Measurements from ENCODE around the gene MAN2A2.
"Not testable (repeated sequence)": the region's sequence is repeated elsewhere in the genome, so short reads cannot be mapped to it uniquely, and the experiment has no call there.

The MAN2A2 gene

GRCh38 chr15:90918835-90919234 is 15.7 kb downstream of the MAN2A2 start:
- DNase-seq (ENCODE audit: low spot score) = no peak

- no peak for DNase-seq (ENCODE audit: low spot score)
These were observed 18.8 kb downstream of the MAN2A2 start for GRCh38 chr15:90921887-90922286.

DNA sequence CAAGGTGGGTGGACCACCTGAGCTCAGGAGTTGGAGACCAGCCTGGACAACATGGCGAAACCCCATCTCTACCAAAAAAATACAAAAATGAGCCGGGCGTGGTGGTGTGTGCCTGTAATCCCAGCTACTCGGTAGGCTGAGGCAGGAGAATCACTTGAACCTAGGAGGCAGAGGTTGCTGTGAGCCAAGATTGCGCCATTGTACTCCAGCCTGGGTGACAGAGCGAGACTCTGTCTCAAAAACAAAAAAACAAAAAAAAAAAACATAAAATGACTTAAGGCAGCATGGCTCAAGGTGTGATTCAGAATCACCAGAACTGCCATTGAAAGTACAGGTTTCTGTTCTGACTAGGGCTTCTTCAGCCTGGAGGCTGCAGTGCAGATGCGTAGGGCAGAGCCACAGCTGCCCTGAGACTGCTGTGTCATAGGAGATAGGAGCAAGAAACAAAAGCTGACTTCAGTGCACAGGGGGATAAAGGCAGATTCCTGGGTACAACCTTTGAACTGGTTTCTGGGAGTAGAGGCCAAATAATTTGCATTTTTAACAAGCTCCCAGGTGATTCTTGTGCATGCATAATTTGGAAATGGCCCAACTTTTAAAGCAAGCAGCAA is 19.7 kb downstream of the MAN2A2 start:
- DNase-seq (ENCODE audit: low spot score) = not testable (repeated sequence)

DNA sequence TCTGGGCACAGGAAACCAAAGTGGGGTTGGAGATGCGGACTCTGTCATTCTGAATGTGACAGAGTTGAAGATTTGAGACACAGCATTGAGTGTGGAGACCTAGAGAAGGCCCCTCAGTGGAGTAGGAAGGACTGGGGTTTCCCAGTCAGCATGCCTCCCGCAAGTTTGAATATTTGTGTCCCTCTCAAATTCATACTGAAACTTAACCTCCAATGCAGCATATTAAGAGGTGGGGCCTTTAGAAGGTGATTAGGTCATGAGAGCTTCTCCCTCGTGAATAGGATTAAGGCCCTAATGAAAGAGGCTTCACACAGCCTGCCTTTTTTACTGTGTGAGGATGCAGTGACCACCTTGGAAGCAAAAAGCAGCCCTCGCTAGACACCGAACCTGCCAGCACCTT is 21.3 kb downstream of the MAN2A2 start:
- no peak for DNase-seq (ENCODE audit: low spot score)

DNA sequence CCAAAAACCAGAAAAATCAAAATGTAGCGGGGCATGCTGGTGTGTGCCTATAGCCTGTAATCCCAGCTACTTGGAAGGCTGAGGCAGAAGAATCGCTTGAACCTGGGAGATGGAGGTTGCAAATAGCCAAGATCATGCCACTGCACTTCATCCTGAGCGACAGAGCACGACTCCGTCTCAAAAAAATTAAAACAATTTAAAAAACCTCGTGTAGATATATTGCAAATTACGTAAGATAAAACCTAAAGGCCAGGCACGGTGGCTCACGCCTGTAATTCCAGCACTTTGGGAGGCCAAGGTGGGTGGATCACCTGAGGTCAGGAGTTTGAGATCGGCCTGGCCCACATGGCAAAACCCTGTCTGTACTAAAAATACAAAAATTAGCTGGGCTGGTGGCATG is 23.7 kb downstream of the MAN2A2 start:
- DNase-seq (ENCODE audit: low spot score) = not testable (repeated sequence)

DNA sequence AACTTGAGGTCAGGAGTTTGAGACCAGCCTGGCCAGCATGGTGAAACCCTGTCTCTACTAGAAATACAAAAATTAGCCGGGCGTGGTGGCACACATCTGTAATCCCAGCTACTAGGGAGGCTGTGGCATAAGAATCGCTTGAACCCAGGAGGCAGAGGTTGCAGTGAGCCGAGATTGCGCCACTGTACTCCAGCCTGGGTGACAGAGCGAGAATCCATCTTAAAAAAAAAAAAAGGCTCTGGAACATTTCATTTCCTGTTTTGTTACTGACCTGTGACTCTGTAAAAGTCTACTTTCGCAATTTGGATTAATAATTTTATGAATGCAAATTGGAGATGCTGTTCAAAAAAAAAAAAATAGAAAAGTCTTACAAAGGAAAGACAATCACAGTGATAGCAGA is 25.0 kb downstream of the MAN2A2 start:
- not testable (repeated sequence) for DNase-seq (ENCODE audit: low spot score)

DNA sequence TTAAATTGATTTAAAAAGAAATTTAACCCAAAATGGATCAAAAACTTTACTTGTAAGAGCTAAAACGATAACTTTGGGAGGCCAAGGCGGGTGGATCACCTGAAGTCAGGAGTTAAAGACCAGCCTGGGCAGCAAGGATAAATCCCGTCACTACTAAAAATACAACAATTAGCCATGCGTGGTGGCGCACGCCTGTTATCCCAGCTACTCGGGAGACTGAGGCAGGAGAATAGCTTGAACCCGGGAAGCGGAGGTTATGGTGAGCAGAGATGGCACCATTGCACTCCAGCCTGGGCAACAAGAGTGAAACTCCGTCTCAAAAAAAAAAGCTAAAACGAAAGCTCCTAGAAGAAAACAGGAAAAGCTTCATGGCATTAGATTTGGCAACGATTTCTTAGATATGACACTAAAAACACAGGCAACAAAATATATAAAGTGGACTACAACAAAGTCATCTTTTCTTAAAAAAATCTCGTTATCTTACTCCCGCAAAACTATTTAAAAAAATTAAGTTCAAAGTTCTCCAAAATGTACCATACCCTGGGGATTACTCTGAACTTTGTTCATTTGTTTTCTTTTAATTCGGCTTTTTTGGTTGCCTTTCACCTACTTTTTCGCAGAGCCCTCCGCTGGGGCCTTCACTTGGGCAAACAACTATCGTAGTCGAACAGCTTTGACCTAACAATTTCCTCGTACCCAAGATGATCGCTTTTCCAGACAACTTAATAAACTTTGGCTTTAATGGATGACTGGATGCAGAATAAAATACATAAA is 26.3 kb downstream of the MAN2A2 start:
- no peak for DNase-seq (ENCODE audit: low spot score)

- DNase-seq (ENCODE audit: low spot score) = no peak
These were observed 27.9 kb downstream of the MAN2A2 start for GRCh38 chr15:90930861-90931574.

DNA sequence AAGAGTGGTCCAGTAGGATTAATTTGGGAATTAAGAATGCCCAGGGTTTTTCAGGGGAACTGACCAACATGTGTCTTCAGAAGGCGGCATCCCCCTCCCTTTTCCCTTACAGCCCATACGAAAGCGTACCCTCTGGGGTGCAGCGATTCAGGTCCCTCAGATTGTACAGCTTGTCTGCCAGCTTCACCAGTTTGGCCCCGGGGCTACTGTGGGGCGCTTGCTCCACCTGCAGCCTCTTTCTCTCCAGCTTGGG is 28.4 kb downstream of the MAN2A2 start:
- no peak for DNase-seq (ENCODE audit: low spot score)

- DNase-seq (ENCODE audit: low spot score) = peak; percentile 97
These were observed 28.9 kb downstream of the MAN2A2 start, which contains the start of gene HDDC3 for GRCh38 chr15:90931828-90932659. Gene HDDC3, minus strand, starts transcription at chr15:90932549. Its CDS starts 9 bp downstream, at chr15:90932540.

- DNase-seq (ENCODE audit: low spot score) = no peak
These were observed 29.5 kb downstream of the MAN2A2 start for GRCh38 chr15:90932660-90932991.

DNA sequence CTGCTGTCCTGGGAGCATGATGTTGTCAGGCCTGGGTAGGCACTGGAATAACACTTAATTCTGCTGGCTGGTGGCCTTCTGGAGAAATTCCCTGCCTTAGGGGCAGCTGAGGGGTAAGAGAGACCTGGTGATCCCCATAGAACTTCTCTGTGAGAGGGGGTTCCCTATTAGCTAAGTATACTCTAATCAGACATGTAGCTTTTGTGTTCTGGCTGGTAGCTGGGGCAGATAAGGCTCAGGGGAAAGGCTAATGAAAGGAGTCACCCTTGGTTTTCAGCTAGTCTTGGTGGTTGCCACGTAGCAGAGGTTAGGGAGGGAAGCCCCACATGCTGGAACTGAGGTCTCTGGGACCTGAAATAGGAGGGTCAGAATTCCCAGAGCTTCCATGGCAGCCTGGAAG is 30.2 kb downstream of the MAN2A2 start:
- no peak for DNase-seq (ENCODE audit: low spot score)

GRCh38 chr15:90934256-90934948 is 31.3 kb downstream of the MAN2A2 start:
- DNase-seq (ENCODE audit: low spot score) = peak; percentile 99

GRCh38 chr15:90934949-90935751 is 32.0 kb downstream of the MAN2A2 start, which contains the start of gene UNC45A:
Gene UNC45A, plus strand, starts transcription at chr15:90935285. Its CDS starts 40 bp downstream, at chr15:90935325.
- DNase-seq (ENCODE audit: low spot score) = peak; percentile 98

DNA sequence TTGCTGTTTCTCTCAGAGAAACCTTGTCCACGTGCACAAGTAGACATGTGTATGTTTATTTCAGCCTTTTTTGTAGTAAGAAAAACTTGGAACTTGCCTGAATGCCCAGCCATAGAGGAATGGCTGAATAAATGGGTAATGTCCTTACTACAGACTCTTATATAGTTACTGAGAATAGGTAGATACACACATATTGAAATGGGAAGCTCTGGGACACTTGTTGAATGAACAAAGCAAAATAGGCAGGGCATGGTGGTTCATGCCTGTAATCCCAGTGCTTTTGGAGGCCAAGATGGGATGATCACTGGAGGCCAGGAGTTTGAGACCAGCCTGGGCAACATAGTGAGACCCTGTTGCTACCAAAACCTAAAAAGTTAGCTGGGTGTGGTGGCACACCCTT is 33.7 kb downstream of the MAN2A2 start:
- DNase-seq (ENCODE audit: low spot score) = no peak

DNA sequence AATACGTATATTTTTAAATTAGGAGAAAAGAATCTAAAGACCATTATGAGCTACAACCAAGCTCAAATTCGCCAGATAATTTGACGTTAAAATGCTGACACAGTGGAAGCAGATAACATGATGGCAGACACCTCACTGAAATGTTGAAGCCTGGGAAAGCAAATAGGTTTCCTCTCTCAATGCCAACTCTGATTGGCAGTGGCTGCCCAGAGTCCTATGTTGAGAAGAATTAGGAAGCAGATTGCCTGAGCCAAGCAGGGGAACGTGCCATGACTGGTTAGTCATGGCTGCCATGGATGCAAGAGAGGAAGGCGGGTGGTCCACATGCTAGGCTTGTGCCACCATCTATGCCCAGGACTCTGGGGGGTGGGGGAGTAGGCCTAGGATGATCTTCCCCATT is 35.2 kb downstream of the MAN2A2 start:
- DNase-seq (ENCODE audit: low spot score) = no peak

GRCh38 chr15:90939756-90940155 is 36.7 kb downstream of the MAN2A2 start:
- no peak for DNase-seq (ENCODE audit: low spot score)

DNA sequence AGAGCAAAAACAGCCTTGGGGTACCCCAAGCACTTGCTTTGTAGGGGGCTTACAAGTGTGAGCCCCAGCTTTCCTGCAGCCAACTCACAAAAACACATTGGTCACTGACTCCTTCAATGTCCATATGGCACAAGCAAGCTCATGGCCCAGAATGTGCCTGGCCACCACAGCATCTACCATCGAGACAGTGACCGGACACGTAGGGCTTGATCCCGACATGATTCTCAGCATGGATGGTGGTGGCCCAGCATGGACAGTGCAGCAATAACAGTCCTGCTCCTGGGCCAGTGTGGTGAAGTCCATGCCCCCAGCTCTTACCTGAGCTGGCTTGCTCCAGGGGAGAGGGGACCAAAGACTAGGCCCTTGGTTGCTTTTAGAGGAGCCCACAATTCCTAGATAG is 37.9 kb downstream of the MAN2A2 start:
- DNase-seq (ENCODE audit: low spot score) = no peak

GRCh38 chr15:90942354-90943120 is 39.4 kb downstream of the MAN2A2 start:
- DNase-seq (ENCODE audit: low spot score) = no peak

GRCh38 chr15:90945091-90945490 is 42.0 kb downstream of the MAN2A2 start:
- no peak for DNase-seq (ENCODE audit: low spot score)

All from HuH-7.5 (cell line).